Right lung (tissue), 10 donors: ENCODE results near the gene NTN5. TPM values are rescaled to one million over a fixed set of nuclear protein-coding genes. Genes with fewer than 3 reads are reported as not detected.
"Not testable (repeated sequence)": the region's sequence is repeated elsewhere in the genome, so short reads cannot be mapped to it uniquely, and the experiment has no call there.

Experiments
- DNase-seq, 2 donors: peaks; one replicate each; pipeline ENCODE4 v3.0.0-alpha.2; 2013
- long read RNA-seq, 8 donors: transcript quantifications; one replicate each; lab custom pipeline, GENCODE V29; 2026
- polyA plus RNA-seq, 5 donors: library from polyadenylated mRNA; unstranded; fragments of 120-200 nt; gene quantifications; one replicate each; pipeline versions ENCODE4 v1.2.1 to v1.2.3, GENCODE V29; 2013; ENCODE audit warnings: inconsistent platforms in 1 of 5, low replicate concordance in 1 of 5; ENCODE audit not compliant: insufficient read length in 5 of 5, insufficient read depth in 1 of 5

The NTN5 gene
- polyA plus RNA-seq, result 1 to 10 TPM in 3 of 5 donors, under 1 TPM in 2; 0.43 to 2.2 (median 1.5) TPM
- long read RNA-seq, donor 1, result 0 reads
- long read RNA-seq, donor 2, result 0 reads
- long read RNA-seq, donor 3, result 0 reads
- long read RNA-seq, donor 4, result 0 reads
- long read RNA-seq, donor 5, result 0 reads
- long read RNA-seq, donor 6, result 0 reads
- long read RNA-seq, donor 7, result 0 reads
- long read RNA-seq, donor 8, result 0 reads

GRCh38 chr19:48672994-48673393 lies at the start of gene NTN5:
NTN5 (minus strand) TSS chr19:48673017; CDS start chr19:48670986, 2,031 bp downstream.
- no peak for DNase-seq

- DNase-seq, result no peak
Observed at GRCh38 chr19:48722196-48722708, 49.4 kb upstream of the NTN5 start.

- peak; percentile 98 for DNase-seq
Observed at GRCh38 chr19:48720613-48721296, 47.9 kb upstream of the NTN5 start.

- no peak for DNase-seq
Observed at GRCh38 chr19:48720251-48720612, 47.4 kb upstream of the NTN5 start.

- DNase-seq, result no peak
Observed at GRCh38 chr19:48719263-48720171, 46.7 kb upstream of the NTN5 start, which contains the start of gene MAMSTR. MAMSTR (minus strand) TSS chr19:48719725; CDS start chr19:48719031, 694 bp downstream.

- no peak for DNase-seq
Observed at GRCh38 chr19:48718711-48719231, 46.0 kb upstream of the NTN5 start.

GRCh38 chr19:48718106-48718505 lies 45.3 kb upstream of the NTN5 start:
- not testable (repeated sequence) for DNase-seq

- peak; percentile 72 to 75 for DNase-seq
Observed at GRCh38 chr19:48716562-48717291, 43.9 kb upstream of the NTN5 start.

GRCh38 chr19:48715681-48716171 lies 42.9 kb upstream of the NTN5 start:
- DNase-seq, result no peak

- DNase-seq, result no peak
Observed at GRCh38 chr19:48714759-48715675, 42.2 kb upstream of the NTN5 start.

GRCh38 chr19:48713864-48714755 lies 41.3 kb upstream of the NTN5 start:
- peak; percentile 100 for DNase-seq

- no peak for DNase-seq
Observed at GRCh38 chr19:48713041-48713863, 40.4 kb upstream of the NTN5 start.

- no peak for DNase-seq
Observed at GRCh38 chr19:48711106-48711662, 38.4 kb upstream of the NTN5 start.

- no peak for DNase-seq
Observed at GRCh38 chr19:48708471-48708870, 35.7 kb upstream of the NTN5 start.

- DNase-seq, result no peak
Observed at GRCh38 chr19:48705431-48705830, 32.6 kb upstream of the NTN5 start.

- no peak for DNase-seq
Observed at GRCh38 chr19:48703316-48703715, 30.5 kb upstream of the NTN5 start.

- no peak for DNase-seq
Observed at GRCh38 chr19:48702701-48703100, 29.9 kb upstream of the NTN5 start.

GRCh38 chr19:48698046-48698445 lies 25.2 kb upstream of the NTN5 start:
- DNase-seq, result no peak
